Measurements from ENCODE around the gene WDR7.

The WDR7 gene

DNA sequence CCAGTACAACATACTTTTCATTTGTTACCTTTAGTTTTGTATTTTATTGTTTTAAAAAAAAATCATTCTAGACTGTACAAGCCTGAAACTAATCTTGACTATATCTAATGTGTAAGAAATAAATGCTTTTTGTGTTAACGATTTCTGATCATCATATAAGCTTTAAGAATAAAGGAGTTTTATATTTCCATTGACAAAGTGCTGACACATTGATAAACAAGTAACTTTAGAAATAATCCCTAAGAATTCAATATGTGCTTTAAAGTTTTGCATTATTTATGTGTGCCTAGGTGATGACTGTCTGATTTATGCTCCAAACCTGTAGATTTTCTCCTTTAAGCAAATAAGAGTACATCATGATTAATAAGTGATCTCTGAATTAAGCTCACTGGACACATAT lies 248.5 kb downstream of the WDR7 start:
- no peak for DNase-seq

DNA sequence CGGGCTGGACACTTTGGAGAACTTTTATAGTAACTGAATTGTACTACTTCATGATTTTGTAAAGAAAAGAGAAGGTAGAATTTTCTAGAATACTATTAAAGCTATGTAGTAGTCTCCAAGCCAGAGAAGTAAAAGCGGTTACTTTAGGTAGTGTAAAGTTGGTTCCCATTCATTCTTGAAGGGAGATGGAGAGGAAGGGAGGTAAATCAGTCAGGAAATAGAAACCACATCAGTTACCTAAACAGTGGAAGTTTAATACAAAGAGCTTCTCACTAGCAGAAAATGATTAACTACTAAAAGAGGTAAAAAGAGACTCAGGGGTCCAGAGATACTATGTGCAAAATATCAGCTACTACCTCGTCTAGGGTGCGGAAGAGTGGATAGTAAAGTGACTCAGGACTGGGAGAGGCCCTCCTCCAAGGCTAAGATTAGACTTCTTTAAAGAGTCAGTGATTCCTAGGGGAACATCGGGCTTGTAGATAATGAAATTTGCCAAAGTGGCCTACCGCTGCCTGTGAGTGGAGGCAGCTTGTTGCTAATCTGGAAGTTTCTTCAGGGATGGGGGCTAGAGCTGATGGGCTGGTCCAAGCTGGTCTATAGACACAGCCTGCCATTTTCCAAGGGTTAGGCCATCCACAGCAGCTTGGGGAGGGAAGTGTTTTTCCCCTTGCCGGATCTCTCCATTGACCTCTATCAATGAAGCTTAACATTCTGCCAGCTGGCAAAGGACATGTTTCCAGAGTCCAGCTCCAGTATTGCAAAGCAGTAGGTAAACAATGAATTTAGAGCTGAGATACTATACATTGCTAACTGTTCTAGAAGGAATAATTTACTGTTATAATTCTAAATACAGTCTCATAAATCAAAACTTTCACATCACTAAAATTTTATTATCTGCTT lies 249.3 kb downstream of the WDR7 start:
- no peak for DNase-seq

DNA sequence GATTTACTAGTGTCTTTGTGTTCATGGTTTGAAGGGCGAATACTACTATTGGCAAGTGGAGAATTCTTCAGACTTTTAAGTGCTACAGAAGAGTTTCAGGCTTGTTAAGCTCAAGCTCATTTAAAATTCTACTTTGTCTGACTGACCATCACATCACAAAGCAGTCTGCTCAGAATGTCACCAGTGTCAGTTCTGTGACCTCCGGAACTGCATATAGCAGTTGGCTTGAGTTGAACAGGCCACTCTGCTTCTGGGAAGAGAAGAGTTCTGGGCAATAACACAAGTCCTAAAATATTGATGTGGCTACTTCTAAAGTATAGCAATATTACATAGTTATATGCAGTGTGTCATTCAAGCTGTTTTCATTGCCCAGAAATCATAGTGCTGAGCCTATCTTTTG lies 250.8 kb downstream of the WDR7 start:
- DNase-seq, result no peak

DNA sequence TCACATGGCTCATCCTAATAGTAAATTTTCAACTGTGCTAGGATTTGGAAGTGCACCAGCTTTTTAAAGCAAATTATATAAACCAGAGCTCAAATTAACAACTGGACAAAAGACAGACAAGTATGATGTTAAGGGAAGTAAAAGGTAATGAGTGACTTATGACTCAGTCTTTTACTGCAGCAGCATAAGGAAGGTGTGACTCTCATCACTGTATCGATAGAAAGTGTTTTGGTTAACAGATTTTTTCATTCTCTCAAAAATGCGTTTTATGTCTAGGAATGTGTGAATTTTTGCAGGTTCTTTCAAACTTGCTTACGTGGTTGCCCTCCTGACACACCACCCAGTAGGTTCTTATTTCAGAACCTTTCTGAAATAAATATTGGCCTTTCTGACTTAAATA lies 251.5 kb downstream of the WDR7 start:
- DNase-seq, result no peak

DNA sequence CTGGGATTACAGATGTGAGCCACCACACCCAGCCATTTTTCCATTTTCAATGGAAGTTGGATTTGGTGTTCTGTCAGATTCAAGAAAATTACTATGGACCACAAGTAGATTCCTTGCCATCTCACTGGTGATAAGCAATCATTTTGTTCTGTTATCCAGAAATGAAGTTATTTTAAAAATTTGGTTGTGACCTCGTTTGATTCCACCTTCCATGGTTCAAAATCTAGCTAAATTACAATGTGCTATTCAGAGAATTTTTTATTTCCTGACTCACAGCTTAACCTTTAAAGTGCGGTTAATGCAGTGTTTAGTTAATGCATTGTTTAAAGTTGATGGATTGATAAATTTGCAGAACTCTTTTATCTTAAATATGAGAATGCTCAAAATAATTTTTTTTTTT lies 252.5 kb downstream of the WDR7 start:
- no peak for DNase-seq

DNA sequence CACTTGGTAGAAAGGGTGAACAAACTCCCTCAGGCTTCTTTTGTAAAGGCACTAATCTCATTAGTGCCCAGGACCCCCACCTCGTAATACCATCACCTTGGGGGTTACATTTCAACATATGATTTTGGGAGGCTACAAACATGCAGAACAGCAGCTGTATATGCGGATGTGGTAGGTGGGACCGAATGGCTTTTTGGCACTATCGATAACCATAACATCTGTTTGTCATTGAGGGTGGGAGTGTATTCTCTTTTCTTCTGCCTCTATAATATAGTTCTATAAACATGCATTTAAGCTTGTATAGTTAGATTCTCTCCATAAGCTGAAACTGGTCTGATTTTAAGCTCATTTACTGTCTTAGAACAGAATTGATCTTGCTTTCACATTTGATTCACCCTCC lies 256.6 kb downstream of the WDR7 start:
- DNase-seq, result no peak

DNA sequence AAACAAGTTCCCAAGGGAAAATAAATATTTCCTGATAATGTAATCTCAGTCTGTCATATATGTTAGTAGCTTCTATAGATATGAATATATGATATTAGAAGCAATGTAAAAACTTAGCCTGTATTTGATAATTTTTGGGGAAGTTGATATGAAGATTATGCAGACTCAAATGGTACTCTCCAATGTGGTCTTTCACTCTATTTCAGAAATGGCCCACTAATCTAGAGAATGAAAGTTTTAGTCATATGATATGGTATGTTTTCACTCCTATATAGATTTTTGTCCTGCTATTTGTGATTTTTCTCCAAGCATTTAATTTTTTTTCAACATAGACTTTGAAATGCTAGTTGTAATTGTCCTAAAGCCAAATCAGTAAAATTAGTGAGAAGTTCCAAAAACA lies 259.1 kb downstream of the WDR7 start:
- no peak for DNase-seq

DNA sequence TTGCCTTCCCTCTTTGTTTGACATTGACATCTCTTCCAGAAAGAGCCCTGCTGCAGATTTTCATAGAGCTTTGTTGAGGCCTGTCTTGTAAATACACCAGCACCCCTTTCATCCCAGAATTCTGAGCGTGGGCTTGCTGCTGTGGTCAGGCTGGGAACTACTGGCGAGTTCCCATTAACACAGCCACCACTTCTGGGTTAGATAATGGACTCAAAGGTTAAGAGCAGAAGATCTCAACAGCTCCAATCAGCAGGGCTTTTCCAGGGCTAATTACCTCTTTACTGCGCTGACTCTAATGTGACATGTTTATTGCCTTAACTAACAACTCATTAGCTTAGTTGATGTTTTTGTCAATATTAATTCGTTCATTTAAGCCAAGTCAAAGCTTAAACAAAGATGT lies 259.8 kb downstream of the WDR7 start:
- DNase-seq, result no peak

DNA sequence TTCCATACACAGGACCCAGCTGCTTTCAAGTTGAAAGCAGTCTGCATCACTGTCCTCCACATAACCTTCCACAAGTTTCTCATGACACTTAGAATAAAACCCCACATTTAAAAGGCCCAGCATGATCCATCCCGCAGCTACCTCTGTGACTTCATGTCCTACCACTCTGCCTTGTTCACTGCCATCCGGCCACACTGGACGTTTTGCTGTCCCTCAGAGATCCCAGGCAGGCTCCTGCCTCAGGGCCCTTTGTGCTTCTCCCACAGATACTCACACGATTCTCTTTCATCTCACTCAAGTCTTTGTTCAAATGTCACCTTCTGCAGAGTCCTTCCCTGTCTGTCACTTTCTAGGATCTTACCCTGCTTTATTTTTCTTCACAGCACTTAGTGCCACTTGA lies 262.8 kb downstream of the WDR7 start:
- DNase-seq, result no peak

DNA sequence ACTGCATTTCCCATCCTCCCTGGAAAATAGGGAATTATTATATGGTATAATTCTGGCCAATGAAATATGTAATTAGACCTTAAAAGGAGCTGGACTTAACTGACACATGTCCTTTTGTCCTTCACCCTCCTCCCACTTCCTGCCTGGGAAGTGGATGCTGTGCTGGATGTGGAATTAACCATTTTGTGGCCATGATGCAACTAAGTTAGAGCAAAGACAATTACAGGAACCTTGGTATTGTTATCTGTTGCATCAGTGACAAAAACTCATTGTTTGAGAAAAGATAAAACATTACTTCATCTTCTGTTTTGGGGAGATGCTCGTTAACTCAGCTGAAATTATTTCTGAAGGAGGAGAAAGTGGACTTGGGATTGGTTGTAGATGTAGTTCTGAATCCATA lies 268.0 kb downstream of the WDR7 start:
- no peak for DNase-seq

DNA sequence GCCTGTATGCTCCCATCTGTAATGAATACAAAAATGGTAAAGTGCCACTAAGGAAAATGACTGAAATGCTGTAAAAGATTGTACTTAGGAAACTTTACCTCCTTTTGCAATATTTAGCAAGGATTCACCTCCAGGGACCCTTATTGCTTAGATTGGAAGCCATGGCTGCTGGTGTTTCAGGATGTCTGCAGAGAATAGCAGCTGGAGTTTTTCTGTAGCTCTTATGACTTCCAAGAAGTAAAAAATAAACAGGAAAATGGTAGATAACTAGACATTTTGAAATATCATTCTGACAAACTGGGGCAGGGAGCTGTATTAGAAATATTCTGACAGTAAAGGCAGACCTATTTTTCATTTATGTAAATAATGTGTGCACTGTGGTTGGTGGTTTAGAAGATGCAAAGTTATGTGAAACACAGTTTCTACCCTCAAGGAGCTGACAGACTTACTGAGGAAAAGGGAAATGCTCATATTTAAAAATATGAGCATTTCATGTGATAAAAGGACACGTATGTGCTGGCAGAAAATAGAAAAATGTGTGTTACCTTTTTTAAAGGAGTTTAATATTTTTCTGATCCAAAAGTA lies 270.8 kb downstream of the WDR7 start:
- no peak for DNase-seq

DNA sequence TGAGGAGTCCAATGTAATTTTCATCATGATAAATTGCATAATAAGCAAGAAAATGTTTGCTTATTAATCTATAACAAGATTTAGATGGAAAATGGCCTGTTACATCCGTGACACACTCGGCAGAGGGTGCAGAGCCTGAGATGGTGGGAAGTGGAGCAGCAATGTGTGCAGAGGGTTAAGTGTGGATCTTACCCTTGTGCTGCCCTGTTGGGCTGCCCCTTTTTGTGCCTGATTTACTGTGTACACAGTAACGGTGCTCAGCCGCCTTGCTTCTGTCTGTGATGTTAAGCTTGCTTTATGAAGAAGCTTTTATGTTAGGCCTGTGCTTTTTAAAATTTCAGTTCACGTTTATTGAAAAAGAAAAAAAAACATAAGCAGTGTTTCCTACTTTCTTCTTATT lies 275.6 kb downstream of the WDR7 start:
- no peak for DNase-seq

DNA sequence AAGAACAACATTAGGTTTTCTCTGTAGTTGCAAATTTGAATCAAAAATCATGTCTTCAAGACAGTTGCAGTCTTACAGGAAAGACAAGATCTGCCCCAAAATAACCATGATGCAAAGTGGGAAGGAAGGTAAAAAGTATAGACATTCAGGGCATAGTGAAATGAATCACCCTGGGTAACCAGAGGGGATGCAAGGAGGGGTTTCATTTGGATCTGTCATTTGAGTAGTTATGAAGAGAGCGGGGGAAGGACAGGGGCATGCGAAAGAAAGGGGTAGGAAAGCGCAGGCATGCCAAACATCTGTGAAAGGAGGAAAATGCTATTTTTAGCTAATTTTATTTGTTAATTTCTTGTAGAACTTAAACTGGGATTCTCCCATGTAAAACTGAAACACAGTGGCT lies 276.6 kb downstream of the WDR7 start:
- no peak for DNase-seq

DNA sequence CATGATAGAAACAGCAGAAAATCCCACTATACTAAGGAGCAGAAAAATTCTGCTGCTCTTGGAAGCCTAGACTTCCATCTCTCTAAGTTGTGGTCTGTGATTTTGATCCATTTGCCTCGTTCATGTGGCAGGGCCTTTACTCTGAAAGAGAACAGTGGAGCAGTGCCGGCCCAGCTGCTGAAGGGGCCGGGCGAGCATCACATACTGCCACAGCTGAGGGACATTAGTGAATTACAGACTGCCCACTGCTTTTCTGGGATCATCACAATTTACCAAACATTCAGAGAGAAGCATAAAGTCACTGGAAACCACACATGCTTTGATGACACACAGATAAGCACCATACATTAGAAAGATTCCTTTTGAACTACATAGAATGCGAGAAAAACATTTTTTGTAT lies 278.7 kb downstream of the WDR7 start:
- no peak for DNase-seq

DNA sequence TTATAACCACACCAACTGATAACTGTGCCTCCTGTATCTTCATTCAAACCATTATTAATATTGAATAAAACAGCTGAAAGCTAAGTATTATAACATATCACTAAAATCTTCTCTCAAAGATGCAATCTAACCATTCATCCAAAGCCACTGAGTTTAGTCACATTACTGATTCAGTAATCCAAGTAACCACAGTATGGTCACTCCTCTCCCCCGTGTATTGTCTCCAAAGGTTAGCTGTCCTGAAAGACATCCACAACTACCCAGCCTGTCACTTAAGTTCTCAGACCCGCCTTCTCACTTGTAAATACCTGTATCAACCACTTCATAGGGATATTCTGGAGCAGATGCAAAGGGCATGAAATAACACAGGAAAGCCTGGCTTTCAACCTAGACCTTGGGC lies 282.3 kb downstream of the WDR7 start:
- no peak for DNase-seq

DNA sequence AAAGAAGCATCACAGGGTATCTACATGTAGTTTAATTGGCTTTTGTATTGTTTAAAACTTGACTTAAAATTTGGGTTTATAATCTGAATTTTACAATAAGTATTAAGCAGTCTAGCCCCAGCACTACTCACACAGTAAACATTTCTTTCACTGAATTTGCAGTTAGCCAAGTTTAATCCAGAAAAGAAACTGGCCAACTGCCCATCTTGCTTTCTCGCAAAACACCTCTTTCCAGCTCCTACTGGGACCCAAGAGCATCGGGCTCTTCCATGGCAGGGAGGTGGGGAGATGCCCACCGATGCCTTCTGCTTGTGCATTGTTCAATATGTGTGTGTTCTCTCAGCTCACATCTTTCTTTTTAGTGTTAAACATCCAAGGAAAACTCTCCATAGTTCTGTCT lies 283.0 kb downstream of the WDR7 start:
- no peak for DNase-seq

DNA sequence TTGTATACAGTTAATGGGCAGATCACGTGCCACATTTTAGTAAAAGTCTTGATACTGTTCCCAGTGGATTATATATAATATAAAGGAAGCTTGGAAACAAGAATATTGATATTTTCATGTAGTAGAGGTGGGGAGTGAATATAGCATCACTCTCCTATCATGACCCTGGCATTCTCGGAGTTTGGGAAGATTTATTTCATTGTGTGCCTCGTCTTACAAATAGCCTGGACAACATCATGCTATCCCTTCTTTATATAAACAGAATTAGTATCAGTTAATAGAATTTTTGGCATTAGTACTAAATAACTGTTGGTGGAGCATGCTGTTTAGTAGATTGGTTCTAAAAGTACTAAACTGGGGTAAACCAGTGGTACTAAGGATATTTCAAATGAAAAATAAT lies 283.7 kb downstream of the WDR7 start:
- DNase-seq, result no peak

DNA sequence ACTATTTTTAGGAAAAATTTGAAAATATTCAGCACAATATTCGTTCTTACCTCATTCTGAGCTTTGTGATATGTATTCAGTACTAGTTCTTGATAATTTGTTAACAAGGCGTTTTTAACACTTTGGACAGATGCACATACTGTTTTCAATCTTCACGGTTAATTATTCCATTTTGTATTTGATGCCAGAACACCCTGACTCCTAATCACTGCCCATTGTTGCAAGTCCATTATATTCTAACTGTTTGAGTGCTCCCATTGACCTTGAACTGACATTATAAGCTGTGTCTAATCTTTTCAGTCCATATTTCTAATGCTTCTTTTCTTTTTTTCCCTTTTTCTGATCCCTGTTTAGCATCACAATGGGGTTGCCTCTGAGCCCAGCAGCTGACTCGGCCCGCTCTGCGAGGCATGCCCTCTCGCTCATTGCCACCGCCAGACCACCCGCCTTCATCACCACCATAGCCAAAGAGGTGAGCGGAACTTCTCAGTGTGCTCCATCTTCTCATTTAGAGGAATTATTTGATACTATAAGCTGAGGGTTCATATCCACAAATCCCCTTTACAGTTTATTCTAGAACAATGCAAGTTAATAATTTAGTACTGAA lies 284.4 kb downstream of the WDR7 start:
- no peak for DNase-seq

DNA sequence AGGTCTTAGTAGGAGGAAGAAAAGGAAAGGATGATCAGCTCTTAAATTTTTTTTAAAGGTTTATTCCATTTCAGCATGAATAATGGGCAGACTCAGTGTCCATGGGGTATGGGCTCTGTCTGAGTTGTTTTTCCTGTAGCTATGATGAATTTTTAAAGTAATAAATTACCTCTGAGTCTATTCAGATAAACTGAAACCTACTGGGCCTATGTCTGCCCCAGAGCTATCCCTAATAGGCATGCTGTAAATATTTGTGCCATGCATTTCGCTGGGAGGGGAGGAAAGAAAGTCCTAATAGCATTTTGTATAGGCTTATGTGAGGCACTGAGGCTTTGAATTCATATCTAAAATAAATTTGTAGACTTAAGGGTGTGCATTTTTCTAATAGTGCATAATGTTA lies 285.3 kb downstream of the WDR7 start:
- no peak for DNase-seq

DNA sequence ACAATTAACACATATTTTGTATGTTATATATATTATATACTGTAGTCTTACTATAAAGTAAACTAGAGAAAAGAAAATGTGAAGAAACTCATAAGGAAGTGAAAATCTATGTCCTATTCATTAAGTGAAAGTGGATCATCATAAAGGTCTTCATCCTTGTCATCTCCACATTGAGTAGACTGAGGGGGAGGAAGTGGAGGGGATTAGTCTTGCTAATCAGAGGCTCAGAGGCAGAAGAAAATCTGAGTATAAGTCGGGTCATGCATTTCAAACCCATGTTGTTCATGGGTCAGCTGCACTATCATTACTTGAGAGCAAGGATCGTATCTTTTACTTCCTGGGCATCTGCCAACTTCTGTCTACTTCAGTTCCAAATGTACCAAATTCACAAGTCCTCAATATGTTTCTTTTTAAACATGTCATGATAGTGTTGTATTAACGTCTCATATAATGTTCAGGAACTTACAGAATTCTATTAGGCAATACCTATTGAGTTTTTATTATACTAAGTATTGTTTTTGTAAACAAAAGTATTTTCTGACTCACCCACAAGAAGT lies 286.8 kb downstream of the WDR7 start:
- no peak for DNase-seq

DNA sequence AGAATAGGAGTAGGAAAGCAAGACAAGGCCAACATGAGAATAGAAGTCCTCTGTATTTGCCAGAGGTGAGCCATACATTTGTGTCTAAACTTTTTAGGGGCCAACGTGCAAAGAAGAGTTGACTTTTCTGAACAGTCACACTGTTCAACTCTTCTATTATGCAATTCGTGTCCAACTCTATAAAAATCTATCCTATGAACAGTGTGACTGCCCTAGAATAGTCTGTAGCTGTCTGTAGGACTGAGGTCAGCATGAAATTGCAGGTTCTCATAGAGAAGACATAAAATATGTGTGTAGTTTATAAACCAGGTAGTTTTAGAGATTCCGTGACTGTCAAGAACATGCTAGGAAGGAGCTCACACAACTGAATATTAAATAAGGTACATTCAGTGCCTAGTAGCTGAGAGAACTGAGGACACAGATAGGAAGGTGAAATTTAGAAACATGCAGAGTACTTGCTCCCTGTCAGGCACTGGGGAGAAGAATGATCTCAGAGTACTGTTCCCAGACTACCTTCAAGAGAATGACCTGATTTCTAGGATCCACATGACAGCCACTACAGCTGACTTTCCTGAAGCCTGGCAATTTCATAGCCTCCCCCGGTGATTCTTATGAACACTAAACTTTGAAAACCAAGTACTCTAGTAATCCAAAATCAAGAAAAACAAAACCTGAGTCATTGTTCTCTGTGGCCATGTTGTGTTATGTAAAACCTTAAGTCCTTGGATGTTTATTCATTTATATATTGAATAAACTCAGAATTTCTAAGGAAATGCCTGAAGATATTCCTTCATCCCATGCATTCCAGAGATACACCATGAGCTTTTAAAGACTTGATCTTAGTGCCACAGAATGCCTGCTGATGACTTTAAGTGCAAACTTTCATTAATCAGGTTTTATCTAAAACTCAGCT lies 294.3 kb downstream of the WDR7 start:
- DNase-seq, result no peak

DNA sequence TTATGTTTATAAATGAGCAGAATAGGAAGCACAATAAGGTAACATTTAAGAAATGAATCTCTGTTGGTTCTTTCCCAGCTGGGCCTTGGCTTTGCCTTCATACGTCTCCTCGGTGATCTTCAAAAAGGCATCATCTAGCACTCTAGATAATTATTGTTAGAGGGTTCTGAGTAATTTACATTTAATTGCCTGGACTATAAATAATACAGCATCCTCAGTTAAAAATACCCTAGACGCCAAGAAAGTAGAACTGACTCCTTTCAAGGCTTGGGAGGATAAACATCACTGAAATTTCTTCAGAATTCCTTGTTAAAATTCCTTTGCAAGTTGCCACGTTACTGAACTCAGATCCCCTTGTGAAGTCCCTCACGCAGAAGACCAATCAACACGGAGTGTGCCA lies 296.1 kb downstream of the WDR7 start:
- DNase-seq, result no peak

DNA sequence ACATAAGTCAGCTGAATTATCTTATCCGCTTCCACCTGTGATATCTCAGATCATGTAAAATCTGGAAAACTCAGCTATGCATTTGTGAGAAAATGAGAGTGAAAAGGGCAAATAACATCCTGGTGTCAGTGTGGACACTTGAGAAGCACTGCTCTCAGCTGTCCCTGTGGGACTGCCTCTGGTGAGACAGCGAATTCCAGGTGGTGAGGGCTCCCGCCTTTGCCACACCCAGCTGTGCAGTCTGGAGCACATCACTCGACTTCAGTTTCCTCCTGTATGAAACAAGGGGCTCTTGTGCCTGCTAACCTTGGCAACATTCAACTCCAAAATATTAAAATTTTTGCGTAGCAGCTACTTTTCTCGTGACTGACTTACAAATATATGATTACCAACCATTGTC lies 300.9 kb downstream of the WDR7 start:
- DNase-seq, result no peak

Measured in CD4-positive, alpha-beta T cell treated with Interleukin-4 for 1 hour (primary cell).